ENCODE data around the gene DYRK4.

DYRK4 gene

DNA sequence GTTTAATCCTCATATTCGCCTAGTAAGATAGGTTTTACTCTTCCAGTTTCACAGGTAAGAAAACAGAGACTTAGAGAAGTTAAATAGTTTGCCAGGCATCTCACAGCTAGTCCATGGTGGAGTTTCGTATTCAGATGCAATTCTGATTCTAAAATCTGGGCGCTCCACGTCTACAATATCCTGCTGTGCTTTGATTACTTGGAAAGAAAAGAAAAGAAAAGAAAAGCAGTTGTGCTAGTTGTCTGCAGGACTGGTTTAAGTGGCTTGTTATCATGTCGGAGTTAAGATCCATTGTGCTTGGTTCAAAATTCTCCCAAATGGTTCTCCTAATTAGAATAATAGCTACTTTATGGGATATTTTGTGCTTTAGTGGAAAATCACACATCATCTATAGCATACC, 68.3 kb downstream of the DYRK4 start:
- DNase-seq = no peak

DNA sequence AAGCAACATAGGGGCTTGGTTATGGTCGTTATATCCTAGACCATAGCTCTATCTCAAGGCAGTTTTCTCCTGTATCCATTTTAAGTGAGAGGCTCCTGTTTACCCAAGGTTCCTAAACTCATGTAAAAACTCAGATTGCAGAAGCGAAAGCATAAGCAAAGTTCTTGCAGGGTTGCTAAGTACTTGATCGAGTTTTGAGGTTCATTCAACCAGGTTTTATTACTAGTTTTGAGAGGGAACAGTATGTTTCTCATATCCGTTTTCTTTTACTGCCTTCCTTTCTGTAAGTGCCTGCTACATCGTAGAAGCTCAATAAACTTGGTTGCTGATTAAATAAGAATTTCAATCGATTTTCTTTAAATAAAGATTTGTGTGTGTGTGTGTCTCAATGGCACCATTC, 81.7 kb downstream of the DYRK4 start:
- no peak for DNase-seq

DNA sequence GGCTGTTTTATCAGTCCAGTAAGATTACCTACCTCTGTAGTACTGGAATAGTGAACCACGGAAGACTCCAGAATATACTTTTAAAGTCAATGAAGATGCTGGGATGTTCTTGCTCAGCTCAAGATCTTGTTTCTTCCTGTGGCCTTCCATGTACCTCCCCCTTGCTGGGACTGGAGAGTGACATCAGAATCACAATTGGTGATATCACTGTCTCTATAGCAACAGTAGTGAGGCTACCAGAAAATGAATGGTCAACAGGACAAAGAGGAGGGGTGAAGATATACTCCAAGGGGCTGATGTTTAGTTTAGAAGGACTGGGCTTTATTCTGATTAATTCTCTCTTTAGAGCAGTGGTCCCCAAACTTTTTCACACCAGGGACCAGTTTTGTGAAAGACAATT, 83.0 kb downstream of the DYRK4 start:
- no peak for DNase-seq

DNA sequence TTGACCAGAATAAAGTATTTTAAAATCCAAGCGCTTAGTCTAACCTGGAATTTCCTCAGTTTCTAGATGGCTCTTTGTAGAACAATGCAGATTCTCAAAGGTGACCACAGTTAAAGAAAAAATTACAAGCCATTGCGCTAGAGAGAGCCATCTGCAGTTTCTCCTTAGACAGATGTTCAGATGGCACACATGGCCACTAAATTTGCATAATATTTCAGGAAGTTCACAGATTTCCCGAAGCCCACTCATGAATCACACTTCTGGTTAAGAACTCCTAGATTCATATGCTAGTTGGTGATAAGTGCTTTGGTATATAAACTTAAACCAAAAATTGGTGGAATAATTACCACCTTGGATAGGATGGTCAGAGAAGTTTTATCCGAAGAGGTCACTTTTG, 86.1 kb downstream of the DYRK4 start:
- DNase-seq = no peak

DNA sequence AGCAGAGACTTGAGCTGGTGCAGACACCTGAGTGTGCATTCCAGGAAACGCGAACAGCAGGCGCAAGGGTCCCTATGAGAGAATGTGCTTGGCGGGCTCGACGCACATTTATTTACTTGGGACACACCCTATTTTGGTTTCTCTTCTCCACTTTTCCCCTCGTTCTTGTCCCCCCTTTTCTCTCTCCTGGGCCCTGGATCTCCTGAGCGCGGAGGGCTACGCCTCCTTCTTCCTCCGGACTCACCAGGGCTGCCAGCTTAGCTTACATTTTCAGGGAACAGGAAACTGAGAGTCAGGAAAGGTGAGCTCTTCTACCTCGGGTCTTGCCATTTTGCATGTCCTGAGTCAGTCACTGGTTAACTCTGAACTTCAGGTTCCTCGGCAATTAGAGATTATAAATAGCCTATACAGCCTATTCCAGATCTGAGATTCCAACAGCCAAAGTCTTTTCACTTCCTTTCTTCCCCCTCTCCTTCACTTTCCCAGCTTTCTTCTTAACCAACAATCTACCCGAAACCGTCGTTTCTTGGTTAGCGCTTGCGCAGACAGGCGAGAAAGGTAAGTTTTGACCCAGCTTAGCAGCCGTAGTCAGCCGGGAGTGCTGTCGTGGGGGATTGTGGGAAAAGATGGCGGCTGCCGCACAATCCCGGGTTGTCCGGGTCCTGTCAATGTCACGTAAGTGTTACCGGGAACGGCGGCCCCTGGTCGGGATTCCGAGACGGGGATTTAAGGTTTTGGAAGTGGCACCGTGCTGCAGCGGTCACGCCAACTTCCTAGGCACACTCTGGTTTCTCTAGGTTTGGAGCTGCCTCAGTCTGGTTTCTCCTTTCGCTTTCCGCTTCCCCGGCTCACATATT, 86.7 kb downstream of the DYRK4 start, which contains the start of the genes AKAP3 and NDUFA9:
TSS of gene AKAP3 (minus strand) at position 551 of the 857 bp plus-strand sequence. CDS start 10,855 bp downstream, outside the sequence.
TSS of gene NDUFA9 (plus strand) at position 614 of the 857 bp plus-strand sequence. CDS start at position 627, 13 bp downstream.
- DNase-seq = peak; percentile 43

DNA sequence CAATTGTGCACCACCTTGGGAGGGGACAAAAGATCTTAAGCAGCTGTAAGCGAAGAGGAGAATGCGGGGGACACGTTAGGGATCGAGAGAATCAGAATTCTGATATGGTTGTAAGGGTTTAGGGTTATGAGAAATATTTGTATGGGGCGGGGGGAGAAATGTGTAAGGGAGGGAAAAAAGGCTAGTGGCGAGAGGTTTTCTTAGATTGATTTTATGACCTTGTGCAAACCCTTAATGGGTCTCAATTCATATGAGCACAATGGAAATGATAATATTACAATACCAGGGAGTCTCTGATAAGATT, 87.3 kb downstream of the DYRK4 start:
- DNase-seq = no peak

DNA sequence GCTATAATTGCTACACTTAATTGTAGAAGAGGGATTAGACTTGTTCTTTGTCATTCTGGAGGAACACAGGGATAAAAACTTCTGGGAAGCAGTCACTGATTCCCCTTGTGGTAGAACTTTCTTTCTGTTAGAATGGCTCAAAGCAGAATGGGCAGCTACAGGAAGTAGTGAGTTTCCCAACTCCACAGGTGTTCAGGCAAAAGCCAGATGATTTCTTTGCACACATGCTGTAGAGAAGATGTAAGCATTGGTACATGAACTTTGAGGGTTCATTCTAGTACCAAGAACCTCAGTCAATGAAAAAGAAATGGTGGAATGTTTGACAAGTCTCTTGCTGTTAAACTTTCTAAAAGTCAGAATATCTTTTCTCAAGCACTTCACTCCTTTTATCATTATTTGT, 91.2 kb downstream of the DYRK4 start:
- no peak for DNase-seq

DNA sequence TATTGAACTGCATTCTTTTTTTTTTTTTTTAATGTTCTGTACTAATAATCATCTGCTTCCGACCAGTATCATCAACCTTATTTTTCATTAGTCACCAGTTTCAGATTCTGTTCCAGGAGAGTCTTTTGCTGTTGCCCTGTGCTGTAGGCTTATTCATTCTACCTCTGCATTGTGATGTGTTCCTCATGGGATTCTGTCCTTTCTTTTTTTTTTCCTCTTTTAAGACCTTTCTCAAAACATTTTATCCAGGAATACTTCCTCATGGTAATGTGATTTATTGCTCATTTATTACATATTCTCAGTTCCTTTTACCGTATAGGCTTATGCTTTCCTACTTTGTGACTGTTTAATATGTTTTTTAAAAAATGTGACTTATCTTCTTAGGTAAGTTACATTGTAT, 91.7 kb downstream of the DYRK4 start:
- DNase-seq = no peak

All from NCI-H187 treated with DMSO at 0.1 percent for 48 hours (cell line).